ENCODE results near the gene HMCN2.

The HMCN2 gene

GRCh38 chr9:130477564-130477963 lies 212.0 kb downstream of the HMCN2 start:
- no peak for DNase-seq

DNA sequence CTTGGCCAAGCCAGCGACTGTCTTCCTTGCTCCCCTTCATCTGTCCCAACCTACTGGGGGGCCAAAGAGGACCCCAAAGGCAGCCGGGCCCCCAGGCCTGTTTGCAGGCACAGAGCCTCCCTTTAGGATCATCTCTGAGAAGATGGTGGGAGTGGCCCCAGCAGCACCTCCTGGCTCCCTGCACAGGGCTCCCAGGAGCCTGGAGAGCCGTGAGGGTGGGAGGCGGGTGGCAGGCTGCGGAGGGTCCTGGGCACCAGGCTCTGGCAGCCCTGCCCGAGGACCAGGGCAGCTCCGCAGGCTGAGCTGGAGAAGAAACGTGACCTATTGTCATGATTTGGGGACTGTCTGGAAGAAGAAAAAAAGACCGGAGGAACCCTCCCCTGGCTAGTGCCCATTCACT lies 212.6 kb downstream of the HMCN2 start:
- no peak for DNase-seq

DNA sequence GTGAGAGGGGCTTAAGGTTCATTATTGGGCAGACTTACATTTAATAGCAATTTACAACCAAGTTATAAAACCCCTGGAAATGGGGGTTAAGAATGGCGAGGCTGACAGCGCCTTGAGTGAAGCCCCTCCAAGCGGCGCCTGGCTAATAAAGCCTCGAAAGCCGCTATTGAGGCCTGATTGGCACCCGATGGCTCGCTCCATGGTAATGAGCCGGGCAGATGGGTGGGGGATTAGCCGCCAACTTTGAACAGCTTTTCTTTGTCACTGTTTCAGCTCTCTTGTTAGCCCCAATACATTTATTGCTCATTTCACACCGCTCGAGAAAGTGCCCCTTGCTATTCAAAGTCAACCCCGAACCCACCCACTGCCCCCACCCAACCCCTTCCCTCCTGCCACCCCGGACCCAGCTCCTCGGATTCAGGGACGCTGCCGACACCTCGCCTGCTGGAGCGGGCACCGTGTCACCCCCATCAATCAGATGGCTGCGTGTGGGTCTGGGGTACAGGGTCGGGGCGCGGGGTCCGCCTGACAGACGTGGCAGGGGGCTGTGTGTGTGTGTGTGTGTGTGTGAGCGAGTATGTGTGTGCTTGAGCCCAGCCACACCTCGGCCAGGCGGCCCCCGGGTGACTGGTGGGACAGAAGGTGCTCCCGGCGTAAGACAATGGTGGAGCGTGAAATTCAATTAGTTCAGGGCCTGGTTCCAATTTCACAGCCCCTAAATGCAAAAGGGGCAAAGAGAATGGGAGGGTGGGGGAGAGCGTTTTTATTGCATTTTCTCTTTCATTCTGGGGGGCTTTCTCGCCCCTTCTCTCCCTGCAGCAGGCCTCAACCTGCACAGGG lies 213.4 kb downstream of the HMCN2 start:
- no peak for DNase-seq

DNA sequence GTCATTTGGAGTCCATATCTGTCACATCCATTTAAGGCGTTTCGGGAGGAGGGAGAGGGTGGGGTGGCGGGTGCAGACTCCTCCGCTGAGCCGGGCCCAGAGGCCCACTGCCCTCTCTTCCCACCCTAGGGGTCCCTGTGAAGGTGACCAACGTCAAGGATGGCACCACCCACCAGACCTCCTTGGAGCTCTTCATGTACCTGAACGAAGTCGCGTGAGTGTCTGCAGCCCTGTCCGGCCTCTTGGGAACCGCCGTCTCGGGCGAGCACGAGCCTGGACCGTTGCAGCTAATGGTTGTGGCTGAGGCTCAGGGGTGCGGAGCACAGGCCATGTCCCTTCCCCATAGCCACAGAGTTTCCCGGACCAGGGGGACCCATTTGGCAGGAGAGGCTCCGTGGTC lies 214.0 kb downstream of the HMCN2 start:
- no peak for DNase-seq

DNA sequence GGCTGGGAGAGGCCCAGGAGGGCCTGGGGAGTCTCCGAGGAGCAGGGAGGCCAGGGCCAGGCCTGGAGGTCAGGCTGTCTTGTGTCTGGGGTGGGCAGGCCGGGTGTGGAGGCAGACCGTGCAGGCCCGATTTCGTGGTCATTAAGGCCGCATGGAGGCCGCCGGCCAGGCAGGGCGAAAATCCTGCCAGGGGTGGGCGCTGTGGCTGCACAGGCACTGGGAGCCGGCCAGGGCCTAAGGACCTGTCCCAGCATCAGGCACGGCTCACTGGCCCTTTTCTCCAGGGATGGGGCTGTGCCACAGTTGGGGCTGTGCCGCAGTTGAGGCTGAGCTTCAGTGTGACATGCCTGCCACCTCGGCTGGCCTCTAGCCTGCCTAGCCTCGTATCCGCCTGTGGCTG lies 215.1 kb downstream of the HMCN2 start:
- DNase-seq, result no peak

GRCh38 chr9:130482463-130482862 lies 216.9 kb downstream of the HMCN2 start:
- no peak for DNase-seq

DNA sequence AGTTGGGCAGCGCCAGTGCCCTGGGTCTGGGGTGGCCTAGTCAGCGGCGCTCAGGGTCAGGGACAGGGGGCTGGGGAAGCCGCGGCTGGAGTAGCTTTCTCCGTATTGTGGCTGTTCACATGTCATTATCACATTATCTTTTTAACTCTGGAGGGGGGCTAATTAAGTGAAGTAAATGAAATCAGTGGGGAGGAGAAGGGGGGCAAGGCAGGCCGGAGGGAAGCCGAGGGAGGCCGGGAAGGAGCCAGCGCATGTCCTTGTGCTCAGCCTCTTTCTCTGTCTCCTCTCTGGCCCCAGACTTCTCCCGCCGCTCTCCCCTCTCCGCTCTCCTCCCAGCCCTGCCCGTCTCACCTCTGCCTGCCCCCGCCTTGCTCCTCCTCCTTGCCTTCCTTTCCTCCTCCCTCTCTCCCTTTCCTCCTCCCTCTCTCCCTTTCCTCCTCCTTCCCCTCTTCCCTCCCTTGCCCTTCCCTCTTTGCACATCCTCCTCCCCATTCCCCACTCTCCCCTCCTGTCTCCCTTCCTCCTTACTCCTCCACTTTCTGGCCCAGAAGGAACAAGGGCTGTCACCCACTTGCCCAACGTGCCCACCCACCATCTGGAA lies 217.9 kb downstream of the HMCN2 start:
- DNase-seq, result no peak

All from activated naive CD4-positive, alpha-beta T cell treated with Interleukin-2 at 50 U/mL for 16 hours (primary cell).